ENCODE measurements around the gene IL18RAP.

IL18RAP gene

GRCh38 chr2:102470168-102470567, 47.2 kb downstream of the IL18RAP start:
- no peak for DNase-seq

GRCh38 chr2:102473020-102473419, 50.1 kb downstream of the IL18RAP start, which contains the start of gene SLC9A4:
TSS of gene SLC9A4 (plus strand) at chr2:102473226. CDS start at chr2:102473760, 534 bp downstream.
- no peak for DNase-seq

GRCh38 chr2:102473631-102474030, 50.7 kb downstream of the IL18RAP start:
- DNase-seq, result no peak

DNA sequence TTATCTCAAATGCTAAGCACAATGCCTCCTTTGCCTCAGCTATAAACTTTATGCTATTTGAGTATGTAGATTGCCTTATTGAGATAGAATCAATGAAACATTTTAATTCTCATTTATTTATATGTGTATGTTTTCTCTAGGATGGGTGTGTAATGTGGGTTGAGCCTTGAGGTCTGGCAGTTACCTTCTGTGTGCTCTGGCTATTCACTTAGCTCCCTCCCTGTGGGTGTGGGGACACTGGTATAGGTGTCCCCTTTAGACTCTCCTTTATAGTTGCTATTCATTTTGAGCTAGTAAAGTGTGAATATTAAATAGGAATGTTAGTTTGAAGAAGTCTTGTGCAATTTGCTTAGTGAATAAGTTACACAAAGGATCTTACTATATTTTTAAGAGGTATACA, 51.8 kb downstream of the IL18RAP start:
- DNase-seq, result no peak

DNA sequence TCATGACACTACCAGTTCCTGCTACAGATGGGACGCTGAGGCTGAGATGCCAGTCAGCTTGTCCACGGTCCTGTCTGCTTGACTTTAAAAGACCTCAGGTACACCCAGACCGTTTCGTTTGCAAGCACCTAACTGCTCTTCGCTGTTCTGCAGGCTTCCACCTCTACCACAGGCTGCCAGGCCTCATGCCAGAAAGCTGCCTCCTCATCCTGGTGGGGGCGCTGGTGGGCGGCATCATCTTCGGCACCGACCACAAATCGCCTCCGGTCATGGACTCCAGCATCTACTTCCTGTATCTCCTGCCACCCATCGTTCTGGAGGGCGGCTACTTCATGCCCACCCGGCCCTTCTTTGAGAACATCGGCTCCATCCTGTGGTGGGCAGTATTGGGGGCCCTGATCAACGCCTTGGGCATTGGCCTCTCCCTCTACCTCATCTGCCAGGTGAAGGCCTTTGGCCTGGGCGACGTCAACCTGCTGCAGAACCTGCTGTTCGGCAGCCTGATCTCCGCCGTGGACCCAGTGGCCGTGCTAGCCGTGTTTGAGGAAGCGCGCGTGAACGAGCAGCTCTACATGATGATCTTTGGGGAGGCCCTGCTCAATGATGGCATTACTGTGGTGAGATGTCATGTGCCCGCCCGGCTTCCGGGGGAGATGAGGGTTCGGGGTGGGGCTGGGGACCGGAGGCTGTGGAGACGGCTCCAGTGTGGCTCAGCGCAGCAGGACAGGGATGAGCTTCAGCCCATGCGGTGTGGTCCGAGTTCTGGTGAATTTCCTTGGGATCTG, 55.9 kb downstream of the IL18RAP start:
- DNase-seq, result no peak

- no peak for DNase-seq
Measured at GRCh38 chr2:102480285-102481195, 57.6 kb downstream of the IL18RAP start.

- no peak for DNase-seq
Measured at GRCh38 chr2:102481931-102482330, 59.0 kb downstream of the IL18RAP start.

DNA sequence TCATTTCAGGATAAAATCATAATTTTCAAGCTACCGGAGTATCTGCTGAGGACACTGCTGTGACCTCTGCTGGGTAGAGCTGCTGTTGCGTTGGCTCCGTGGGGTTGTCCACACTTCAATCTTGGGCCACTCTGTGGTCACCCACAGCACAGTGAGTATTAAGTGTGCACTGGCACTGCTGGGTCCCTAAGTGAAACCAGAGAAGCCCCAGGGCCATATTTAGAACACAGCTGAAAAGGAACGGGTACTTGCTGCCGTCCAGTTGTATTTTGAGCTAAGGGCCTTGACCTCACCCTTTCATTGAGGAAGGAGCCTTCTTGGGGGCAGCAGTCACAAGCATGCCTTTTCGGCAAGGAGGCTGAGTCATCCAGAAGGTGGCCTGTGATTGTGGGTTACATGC, 60.1 kb downstream of the IL18RAP start:
- no peak for DNase-seq

DNA sequence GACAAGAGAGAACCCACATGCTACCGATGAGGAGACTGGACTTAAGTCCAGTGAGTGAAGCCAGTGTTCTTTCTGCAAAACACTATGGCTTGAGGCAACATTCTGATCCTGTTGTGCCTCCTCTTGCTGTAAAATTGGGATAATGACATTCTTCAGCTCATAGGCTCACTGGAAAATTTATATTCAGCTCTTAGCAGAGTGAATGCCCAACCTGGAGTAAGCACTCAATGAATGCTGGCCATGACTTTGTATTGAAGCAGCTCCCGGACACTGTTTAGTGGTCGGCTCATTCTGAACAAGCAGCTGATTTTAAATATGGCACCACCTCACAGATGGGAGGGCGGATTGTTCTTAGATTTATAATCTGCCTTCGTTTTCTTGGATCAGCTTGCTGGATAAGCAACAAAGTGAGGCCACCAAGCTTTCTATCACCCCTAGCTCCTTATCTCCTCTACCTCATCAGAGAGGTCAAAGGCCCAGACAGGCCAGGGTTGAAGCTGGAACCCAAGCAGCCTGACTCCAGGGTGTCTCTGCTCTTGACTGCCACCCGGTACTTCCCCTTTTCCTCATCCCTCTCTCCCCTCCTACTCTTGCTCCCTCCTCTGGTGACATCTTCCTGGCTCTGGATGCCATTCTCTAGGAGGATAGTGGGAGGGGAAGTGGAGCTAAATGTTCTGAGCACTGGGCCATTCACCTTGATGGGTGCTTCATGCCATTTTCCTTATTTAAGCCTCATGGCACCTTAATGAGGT, 61.5 kb downstream of the IL18RAP start:
- DNase-seq, result no peak

DNA sequence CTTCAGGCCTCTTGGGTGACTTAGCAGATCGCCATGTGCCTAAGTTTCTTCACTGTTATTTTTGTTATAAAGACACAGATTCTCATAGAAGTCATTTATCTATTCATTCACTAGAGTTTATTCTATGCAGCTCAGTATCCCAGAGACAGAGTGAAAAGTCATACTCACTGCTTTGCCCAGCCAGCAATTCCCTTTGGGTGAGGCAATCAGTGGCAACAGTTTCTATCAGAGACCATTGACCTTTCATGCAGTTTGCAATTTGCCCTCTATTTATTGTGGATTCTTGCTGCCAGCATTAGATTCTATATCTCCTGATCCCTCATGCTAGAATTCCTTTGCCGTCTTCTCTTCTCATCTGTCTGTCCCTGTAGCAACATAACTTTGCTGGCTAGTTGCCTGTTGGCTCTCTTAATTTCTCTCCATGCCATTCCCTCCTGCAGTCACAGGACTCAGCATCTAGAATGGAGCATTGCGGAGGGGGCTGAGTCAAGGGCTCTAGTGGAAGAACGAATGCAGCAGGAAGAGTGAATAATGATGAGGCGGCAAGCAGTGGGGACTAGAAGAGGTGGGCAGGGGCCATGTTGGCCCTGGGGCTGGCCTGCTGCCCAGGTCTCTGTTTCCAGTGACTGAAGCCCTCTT, 62.3 kb downstream of the IL18RAP start:
- no peak for DNase-seq

- no peak for DNase-seq
Measured at GRCh38 chr2:102486941-102487702, 64.2 kb downstream of the IL18RAP start.

- no peak for DNase-seq
Measured at GRCh38 chr2:102487761-102488462, 65.0 kb downstream of the IL18RAP start.

DNA sequence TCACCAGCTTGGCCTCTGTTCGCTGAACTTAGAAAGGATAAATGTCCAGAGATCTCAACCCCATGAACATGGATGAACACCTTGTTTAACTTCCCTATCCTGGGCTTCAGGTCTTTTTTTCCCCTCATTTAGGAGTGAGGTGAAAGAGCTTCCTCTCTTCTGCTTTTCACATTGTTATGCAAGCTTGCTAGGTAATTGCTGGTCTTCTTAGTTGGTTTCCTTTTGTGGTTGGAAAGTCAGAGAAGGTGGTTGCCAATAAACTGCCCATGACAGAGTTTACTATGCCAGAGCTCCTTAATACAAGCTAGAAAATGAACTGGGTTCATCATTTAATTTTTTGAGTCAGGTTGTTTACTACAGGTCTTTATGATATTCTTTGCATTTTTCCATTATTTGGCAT, 66.7 kb downstream of the IL18RAP start:
- DNase-seq, result no peak

- no peak for DNase-seq
Measured at GRCh38 chr2:102492006-102492405, 69.0 kb downstream of the IL18RAP start.

- DNase-seq, result no peak
Measured at GRCh38 chr2:102494570-102494969, 71.6 kb downstream of the IL18RAP start.

DNA sequence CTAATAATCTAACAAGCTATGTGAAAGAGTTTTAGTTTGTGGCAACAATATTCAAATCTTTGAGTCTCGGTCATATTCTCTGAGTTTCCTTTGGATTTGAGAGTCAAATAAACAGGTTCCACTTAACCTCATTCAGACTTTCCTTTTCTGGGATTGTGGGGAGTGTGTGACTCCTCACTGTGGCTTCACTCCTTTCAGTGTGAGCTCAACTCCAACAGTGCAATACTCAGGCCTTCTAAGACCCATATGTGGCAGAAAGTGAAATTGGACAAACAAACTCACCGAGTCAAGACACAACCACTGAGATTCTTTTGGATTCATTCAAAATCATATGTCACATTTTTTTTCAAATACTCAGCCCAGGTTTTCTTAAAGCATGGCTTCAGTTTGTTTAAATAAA, 75.5 kb downstream of the IL18RAP start:
- DNase-seq, result no peak

DNA sequence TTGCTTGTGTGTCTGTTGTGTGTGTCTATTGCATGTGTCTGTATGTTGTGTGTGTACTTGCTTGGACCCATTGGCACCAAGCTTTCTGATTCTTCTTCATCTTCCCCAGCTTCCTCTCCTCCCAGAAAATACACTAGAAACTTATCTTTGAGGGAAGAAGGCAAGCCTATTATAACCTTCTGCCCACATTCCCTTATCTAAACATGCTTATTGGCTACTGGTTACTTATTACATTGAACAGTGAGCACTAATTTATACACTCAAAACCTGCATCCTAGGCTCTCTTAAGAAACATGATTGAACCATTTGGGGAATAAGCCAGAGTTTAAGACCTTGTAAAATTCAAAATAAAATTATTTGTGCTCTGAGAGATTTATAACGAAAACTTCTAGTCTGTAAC, 76.6 kb downstream of the IL18RAP start:
- no peak for DNase-seq

Data from NCI-H2171 treated with DMSO at 0.1 percent for 48 hours (cell line).